ENCODE measurements around the gene WDR4.

DNA sequence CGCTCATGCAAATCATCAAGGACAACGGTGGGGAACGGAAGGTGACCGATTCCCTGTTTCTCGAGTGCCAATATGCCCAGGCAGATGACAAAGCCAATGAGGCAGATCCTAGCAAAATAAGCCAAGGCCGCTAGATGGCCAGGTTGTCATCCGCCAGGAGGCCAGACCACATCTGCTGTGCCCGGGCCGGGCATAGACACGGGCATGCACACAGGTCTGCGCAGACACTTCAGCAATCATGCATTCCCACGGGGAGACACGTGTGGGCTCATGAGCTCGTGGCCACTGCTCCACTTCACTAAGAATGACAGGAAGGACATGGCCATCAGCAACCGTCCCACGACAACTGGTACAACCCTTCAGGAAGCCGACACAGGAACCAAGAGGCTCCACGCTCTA, 23.4 kb downstream of the WDR4 start:
- TF ChIP-seq, protein P1, sequence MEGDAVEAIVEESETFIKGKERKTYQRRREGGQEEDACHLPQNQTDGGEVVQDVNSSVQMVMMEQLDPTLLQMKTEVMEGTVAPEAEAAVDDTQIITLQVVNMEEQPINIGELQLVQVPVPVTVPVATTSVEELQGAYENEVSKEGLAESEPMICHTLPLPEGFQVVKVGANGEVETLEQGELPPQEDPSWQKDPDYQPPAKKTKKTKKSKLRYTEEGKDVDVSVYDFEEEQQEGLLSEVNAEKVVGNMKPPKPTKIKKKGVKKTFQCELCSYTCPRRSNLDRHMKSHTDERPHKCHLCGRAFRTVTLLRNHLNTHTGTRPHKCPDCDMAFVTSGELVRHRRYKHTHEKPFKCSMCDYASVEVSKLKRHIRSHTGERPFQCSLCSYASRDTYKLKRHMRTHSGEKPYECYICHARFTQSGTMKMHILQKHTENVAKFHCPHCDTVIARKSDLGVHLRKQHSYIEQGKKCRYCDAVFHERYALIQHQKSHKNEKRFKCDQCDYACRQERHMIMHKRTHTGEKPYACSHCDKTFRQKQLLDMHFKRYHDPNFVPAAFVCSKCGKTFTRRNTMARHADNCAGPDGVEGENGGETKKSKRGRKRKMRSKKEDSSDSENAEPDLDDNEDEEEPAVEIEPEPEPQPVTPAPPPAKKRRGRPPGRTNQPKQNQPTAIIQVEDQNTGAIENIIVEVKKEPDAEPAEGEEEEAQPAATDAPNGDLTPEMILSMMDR (IDR thresholded peaks at IDR 0.05) = no peak
- TF ChIP-seq POLR2A (IDR thresholded peaks at IDR 0.05) = no peak

Measured in heart left ventricle (tissue), 13 donors.